Ecto neural progenitor cell (in vitro differentiated cells): Measurements from ENCODE around the gene FOXL1.

Experiments
- DNase-seq: peaks from one replicate; pipeline ENCODE4 v3.0.0-alpha.2; 2018; ENCODE audit warnings: low spot score

FOXL1 gene

DNA sequence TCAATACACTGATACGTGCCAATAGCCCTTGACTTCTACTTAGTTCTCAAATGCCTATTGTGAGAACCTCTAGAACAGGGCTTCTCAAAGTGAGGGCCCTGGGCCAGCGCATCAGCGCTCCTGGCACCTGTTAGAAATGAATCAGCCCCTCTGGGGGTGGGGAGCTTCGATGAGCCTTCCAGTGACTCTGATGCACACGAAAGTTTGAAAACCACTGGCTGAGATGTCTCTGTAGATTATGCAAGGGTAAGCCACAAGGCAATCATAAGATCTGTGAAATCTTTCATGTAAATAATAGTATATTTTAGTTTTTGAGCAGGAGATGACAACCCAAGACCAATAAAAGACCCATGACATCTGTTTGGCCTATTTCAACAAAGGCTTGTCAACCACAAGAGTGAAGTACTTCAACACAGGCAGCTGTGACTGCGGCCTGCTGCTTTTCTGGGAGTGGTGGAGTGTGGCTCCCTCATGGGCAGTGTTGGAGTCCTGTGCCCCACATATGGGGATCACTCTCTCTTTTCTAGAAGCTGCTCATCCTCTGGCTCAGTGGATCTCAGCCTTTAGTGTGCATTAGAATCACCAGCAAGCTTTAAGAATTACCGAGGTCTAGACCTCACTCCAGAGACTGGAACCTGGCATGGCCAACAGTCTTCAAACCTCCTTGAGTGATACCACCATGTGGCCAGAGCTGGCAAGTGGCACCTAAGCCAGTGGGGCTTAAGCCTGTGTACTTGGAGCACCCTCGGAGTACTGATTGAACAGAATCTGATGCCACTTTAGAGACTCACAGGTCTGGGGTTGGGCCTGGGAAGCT, 29.1 kb upstream of the FOXL1 start:
- no peak for DNase-seq

DNA sequence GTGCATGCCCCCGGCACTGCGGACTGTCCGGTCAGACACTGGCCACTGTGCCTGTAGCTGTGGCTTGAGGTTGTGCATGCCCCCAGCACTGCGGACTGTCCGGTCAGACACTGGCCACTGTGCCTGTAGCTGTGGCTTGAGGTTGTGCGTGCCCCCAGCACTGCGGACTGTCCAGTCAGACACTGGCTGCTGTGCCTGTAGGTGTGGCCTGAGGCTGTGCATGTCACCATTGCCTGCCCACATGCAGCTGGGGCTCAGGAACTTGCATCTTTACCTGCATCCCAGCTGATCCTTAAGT, 28.5 kb upstream of the FOXL1 start:
- no peak for DNase-seq

DNA sequence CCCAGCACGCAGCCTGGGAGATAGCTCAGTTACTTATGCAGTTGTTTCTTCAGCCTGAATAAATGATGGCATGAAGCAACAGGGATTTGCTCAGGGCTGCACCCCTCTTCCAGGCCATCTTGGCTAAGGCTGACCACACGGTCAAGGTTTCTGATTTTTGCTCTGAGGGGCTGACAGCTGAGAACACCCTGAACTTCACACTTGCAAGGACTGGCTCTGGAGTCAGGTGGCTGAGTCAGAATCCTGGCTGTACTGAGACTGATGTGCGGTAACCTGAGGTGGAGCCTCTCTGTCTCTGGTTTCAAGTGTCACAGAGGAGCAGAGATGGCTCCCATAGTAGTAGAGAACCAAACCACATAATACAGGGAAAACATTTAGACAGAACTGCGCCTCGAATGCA, 28.1 kb upstream of the FOXL1 start:
- DNase-seq: no peak

DNA sequence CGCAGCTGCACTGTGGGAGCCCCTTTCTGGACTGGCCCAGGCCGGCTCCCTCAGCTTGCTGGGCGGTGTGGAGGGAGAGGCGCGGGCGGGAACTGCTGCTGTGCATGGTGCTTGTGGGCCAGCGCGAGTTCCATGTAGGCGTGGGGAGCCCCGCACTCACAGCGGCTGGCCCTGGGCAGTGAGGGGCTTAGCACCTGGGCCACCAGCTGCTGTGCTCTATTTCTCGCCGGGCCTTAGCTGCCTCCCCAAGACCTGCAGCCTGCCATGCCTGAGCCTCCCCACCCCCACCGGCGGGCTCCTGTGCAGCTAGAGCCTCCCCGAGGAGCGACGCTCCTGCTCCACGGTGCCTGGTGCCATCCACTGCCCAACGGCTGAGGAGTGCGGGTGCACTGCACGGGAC, 25.0 kb upstream of the FOXL1 start:
- DNase-seq: no peak

DNA sequence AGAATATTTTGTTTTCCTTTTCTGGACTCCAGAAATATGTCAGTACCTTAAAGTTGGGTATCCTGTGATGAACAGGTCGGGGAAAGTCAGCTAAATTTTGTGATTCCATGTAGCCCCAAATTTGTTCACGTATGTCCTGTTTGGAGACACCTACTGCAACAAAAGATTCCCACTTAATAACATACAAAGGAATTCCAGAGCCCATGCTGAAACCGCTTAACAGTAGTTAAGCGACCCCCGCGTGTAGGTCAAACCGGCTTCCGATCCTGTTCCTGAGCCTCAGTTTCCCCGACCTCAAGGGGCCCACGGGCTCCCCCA, 23.8 kb upstream of the FOXL1 start:
- no peak for DNase-seq

DNA sequence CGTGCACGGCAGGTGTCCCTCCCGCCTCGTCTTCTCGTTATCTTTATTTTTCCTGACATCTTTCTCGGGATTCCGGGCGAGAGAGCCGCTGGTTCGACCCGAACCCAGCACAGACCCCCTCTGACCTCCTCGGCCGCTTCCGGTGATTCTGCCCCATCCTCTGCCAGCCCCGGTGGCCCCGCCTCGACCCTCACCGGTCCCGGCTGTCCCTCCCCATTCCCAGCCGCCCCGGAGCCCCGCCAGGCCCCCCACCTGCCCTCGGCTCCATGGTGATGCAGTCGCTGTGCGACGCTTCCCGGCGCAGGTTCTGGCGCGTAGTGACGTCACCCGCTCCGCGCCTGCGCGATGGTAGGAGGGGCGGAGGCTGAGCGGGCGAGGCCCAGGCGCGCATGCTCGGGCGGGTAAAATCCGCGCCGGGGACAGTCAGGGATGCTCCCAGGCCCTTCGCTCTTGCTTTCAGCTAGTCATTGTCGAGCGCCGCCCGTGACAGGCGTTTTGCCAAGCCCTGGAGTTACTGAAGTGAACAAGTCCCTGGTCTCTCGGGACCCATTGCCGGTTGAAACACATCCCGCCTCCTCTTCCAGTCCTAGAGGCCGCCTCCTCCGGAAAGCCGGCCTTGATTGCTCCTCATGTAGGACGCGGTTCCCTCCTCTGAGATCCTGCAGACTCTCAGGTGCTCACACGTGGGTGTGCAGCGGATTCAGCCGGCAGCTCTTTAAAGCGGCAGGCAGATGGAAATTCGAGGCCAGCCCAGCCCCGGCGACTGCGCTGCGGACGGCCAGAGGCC, 23.2 kb upstream of the FOXL1 start, which contains the start of gene MTHFSD:
MTHFSD (minus strand) TSS at position 319 of the 787 bp plus-strand sequence; CDS start at position 268, 51 bp downstream.
- DNase-seq: peak; percentile 98

DNA sequence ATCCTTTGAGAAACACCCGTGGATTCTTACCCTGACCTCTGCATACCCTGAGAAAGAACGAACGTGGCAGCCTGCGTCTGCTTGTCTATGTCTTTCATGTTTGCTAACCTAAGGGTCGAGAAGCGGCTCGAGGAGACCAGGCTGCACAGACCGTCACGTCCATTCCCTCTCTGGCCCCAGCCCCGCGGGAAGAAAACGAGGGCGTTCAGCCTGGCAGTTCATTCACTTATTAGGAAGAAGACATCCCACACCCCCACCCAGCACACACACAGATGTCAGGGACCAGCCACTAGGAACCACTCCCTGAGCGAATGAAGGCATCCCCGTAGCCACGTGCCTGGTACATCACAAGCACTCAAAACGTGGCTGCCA, 22.7 kb upstream of the FOXL1 start:
- DNase-seq: no peak

DNA sequence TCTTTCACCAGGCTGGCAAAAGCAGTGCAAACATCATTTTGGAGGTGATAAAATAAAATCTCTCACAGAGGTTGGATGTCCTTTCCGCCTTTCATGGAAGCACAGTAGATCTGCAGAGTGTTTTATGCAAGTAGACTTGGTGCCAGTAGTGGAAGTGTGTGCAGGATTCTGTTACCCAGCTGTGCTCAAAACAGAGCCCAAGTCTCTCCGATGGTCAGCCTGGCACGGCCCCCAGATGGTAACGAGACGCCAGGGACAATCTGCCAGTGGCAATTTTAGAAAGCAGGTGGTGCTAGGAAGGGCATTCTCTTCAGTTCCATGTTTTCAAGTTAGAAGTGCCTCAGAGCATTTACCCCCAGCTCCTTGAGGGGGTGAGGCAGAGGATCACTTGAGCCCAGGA, 21.8 kb upstream of the FOXL1 start:
- no peak for DNase-seq

DNA sequence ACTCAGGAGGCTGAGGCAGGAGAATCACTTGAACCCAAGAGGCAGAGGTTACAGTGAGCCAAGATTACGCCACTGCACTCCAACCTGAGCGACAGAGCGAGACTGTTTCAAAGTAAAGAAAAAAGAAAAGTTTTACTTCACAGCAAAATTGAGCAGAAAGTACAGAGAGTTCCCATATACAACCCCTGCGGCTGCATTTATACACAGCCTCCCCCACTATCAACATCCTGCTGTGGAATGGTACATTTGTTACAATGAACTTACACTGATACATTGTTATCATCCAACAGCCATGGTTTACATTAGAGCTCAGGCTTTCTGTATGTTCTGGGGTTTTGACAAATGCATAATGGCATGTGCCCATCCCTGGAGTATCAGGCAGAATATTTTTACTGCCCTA, 20.8 kb upstream of the FOXL1 start:
- DNase-seq: no peak

DNA sequence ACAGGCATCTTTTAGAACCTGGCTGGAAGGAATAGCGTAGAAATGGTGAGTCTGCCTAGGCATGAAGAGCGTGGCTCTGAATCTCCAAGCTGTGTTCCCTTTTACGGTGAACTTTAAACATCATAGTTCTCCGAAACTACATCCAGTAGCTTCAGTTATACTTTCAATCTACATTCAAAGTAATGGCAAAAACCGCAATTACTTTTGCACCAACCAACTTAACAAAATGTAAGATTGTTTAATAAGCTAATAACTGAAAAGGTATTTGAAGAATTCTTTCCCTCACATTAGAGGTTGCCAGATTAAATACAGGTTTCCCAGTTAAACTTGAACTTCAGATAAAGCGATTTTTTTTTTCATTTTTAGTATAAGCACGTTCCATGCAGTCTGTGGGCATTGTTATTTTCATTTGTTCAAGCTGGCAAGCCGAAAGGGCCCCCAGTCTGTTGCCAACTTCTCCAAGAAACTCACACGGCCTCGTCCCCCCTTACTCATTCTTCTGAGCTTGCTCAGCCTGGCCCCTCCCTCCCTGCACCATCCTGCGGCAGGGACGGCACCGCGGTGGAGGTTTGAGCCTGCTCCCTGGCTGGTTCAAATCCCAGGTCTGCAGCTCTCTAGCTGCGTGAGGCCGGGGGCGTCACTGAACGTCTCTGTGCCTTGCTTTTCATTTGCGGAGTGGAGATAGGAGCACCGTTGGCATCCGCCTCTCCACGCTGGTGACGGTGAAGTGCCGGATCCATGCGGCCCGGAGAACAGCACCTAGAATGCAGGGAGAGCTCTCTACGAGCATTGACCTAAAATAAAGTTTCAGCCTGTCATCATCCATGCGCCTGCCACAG, 19.8 kb upstream of the FOXL1 start:
- no peak for DNase-seq

DNA sequence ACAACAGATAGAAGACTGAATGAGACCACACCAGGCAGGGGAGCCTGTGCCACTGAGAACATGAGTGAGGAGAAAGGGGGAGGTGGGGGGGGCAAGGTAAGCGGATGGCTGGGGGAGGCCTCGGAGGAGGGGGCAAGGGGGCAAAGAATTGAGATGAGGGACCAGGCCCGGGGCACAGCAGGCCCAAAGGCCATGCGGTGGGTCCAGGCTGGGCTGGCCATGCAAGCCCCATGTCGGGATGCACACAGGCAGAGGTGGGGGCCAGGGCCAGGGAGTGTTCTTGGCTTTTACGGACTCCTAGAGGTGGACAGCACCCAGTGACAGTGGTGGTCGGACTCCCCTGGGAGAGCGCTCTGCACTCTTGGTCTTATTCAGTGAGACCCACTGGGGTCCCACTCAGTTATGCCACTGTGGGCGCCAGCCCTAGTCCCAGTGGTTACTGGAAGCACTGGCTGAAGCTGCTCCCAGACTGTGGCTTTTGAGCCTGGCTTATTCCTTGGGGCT, 18.5 kb upstream of the FOXL1 start:
- DNase-seq: no peak

DNA sequence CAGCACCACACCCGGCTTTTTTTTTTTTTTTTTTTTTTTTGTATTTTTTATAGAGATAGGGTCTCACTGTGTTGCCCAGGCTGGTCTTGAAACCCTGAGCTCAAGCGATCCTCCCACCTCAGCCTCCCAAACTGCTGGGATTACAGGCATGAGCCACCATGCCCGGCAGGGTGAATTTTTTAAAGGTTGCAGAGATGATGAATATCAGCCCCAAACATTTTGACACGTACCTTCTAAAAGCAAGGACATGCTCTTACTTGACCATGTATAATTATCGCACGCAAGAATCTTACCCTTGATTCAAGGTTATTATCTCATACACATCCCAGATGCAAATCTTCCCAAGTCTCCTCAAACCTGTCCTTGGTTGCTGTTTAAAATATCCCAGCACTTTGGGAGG, 16.0 kb upstream of the FOXL1 start:
- no peak for DNase-seq

DNA sequence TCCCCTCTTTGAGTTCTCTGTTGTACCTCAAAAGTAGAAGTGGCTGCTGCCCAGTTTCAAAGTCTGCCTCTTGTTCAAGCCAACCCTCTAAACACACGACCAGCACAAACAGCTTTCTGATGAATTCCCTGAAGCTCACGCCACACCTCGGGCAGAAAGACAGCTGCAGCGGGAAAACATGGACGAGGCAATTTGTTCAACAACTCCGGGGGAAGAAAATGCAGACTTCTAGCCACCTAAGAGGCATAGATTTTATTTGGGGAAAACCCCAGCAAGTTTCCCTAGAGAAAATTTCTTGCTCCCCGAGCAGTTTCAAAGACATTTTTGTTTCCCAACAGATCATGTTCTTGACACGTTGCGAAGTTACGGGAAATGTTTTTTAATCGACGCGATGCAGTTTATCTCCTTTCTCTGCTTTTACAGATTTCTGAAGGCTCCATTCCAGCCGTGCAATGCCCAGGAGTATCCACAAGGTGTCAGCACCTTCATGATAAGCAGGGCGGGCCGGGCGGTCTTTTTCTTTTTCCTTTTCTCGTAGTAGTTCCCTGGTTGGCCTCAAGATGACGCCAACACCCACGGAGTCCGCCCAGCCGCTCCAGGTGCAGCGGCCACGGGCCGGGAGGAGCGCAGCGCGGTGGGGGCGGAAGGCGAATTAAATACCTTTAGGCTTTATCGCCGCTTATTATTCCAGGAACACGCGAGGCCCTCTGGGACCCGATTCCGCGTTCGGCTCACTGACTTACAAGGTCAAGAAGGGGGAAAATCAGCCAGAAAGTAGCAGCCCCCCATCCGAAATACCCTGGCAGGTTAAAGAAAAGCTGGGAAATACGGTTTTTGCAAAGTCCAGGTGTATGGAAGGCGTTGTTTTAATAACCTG, 14.6 kb upstream of the FOXL1 start:
- DNase-seq: peak; percentile 93

DNA sequence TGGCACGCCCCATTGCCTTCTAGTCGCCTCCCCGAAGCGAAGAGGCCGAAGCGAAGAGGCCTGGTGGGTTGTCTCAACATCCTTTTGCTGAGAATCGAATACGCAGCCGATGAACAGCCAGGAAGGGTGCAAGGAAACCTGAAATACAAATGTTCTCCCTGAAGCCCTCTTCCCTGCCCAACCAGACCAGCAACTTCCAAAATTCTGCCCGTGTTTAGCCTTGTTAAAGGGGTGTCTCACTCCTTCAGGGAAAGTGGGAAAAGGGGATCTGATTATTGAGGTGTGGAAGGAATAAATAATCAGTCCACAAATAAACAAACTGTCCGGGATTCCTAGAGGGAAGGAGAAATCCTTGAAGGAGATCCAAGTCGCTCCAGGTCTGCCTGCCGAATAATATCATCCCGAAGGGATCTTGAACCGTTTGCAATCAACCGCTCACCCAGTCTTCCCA, 13.1 kb upstream of the FOXL1 start:
- DNase-seq: no peak

DNA sequence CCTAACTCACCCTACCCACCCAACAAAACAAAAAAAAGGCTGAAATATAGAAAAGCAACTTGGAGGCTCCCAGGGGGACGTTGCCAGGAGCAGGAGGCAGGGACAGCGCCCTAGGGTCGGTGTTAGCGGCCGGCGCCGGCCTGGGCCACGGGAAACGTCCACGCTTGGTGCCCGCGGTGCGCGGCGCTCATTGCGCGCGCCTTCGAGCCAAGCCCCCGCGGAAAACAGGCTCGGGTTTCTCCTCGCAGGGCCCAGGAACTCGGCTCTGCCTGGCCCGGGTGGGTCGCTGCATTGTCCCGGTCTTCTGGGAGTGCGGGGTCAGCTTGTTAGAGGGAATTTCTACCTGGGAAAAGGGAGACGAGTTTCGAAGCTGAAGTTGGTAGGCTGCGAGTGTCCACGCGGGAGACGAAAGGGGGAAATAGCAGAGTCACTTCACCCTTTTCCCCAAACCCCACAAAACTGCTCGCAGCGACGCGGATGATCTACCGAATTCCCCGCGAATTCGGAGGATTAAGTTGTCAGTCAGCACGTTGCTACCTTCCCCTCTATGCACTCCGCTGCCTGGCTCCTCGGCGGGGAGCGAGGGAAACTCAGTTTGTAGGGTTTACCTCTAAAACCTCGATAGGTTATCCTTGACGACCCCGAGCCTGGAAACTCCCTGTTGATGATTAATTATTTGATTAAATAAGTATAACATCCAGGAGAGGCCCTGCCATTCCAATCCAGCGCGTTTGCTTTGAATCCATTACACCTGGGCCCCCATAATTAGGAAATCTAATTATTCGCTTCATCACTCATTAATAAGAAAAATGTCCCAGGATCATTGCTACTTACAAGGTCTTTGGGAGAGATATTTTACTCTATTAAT, 12.5 kb upstream of the FOXL1 start:
- no peak for DNase-seq

DNA sequence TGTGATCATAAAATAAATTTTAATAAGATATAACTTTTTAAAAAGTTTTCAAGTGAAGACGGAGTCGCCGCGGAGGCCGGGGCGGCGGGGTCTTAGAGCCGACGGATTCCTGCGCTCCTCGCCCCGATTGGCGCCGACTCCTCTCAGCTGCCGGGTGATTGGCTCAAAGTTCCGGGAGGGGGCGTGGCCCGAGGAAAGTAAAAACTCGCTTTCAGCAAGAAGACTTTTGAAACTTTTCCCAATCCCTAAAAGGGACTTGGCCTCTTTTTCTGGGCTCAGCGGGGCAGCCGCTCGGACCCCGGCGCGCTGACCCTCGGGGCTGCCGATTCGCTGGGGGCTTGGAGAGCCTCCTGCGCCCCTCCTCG, 11.8 kb upstream of the FOXL1 start, which contains the start of gene FOXC2:
FOXC2 (plus strand) TSS at position 229 of the 365 bp plus-strand sequence. CDS start 507 bp downstream, outside the sequence.
- peak; percentile 91 for DNase-seq

DNA sequence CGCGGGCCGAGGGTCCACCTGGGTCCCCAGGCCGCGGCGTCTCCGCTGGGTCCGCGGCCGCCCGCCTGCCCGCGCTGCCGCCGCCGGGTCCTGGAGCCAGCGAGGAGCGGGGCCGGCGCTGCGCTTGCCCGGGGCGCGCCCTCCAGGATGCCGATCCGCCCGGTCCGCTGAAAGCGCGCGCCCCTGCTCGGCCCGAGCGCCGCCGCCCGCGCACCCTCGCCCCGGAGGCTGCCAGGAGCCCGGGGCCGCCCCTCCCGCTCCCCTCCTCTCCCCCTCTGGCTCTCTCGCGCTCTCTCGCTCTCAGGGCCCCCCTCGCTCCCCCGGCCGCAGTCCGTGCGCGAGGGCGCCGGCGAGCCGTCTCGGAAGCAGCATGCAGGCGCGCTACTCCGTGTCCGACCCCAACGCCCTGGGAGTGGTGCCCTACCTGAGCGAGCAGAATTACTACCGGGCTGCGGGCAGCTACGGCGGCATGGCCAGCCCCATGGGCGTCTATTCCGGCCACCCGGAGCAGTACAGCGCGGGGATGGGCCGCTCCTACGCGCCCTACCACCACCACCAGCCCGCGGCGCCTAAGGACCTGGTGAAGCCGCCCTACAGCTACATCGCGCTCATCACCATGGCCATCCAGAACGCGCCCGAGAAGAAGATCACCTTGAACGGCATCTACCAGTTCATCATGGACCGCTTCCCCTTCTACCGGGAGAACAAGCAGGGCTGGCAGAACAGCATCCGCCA, 11.2 kb upstream of the FOXL1 start:
- DNase-seq: peak; percentile 65

DNA sequence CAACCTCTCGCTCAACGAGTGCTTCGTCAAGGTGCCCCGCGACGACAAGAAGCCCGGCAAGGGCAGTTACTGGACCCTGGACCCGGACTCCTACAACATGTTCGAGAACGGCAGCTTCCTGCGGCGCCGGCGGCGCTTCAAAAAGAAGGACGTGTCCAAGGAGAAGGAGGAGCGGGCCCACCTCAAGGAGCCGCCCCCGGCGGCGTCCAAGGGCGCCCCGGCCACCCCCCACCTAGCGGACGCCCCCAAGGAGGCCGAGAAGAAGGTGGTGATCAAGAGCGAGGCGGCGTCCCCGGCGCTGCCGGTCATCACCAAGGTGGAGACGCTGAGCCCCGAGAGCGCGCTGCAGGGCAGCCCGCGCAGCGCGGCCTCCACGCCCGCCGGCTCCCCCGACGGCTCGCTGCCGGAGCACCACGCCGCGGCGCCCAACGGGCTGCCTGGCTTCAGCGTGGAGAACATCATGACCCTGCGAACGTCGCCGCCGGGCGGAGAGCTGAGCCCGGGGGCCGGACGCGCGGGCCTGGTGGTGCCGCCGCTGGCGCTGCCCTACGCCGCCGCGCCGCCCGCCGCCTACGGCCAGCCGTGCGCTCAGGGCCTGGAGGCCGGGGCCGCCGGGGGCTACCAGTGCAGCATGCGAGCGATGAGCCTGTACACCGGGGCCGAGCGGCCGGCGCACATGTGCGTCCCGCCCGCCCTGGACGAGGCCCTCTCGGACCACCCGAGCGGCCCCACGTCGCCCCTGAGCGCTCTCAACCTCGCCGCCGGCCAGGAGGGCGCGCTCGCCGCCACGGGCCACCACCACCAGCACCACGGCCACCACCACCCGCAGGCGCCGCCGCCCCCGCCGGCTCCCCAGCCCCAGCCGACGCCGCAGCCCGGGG, 10.4 kb upstream of the FOXL1 start:
- peak; percentile 67 for DNase-seq
